RCC 7860 (cell line): Measurements from ENCODE around the gene LYPLA2.
"Not testable (repeated sequence)": the region's sequence is repeated elsewhere in the genome, so short reads cannot be mapped to it uniquely, and the experiment has no call there.

ENCODE experiments used
- DNase-seq: peaks from one replicate; pipeline ENCODE4 v3.0.0-alpha.2; 2015; ENCODE audit warnings: low spot score
- FAIRE-seq: peaks from 2 replicates; lab custom pipeline; 2012; peaks lifted over from hg19 to GRCh38; lab: Jason Lieb, UNC

The LYPLA2 gene

GRCh38 chr1:23799570-23800399, 8.8 kb downstream of the LYPLA2 start:
- FAIRE-seq (peak; percentile 90), DNase-seq (peak; percentile 96)

GRCh38 chr1:23800400-23801337, 9.7 kb downstream of the LYPLA2 start, which contains the start of gene GALE:
GALE (minus strand) TSS chr1:23800754; CDS start chr1:23799007, 1,747 bp downstream.
- DNase-seq, result peak; percentile 90
- peak; percentile 17 for FAIRE-seq

GRCh38 chr1:23801338-23801748, 10.4 kb downstream of the LYPLA2 start:
- FAIRE-seq (no peak), DNase-seq (no peak)

GRCh38 chr1:23801876-23802275, 10.9 kb downstream of the LYPLA2 start:
- DNase-seq (no peak), FAIRE-seq (no peak)

GRCh38 chr1:23802809-23803342, 11.9 kb downstream of the LYPLA2 start:
- FAIRE-seq, DNase-seq: not testable (repeated sequence)

- FAIRE-seq (no peak), DNase-seq (no peak)
Measured at GRCh38 chr1:23803674-23804073, 12.7 kb downstream of the LYPLA2 start.

- DNase-seq, result no peak
- no peak for FAIRE-seq
Measured at GRCh38 chr1:23804183-23804835, 13.4 kb downstream of the LYPLA2 start.

GRCh38 chr1:23805025-23805424, 14.1 kb downstream of the LYPLA2 start:
- DNase-seq (no peak), FAIRE-seq (no peak)

- DNase-seq (no peak), FAIRE-seq (no peak)
Measured at GRCh38 chr1:23806280-23806679, 15.3 kb downstream of the LYPLA2 start.

- no peak for FAIRE-seq
- no peak for DNase-seq
Measured at GRCh38 chr1:23807453-23807852, 16.5 kb downstream of the LYPLA2 start.

GRCh38 chr1:23809751-23810171, 18.8 kb downstream of the LYPLA2 start:
- DNase-seq (peak; percentile 58), FAIRE-seq (no peak)

- DNase-seq (no peak), FAIRE-seq (no peak)
Measured at GRCh38 chr1:23810818-23811540, 20.0 kb downstream of the LYPLA2 start.

- FAIRE-seq (no peak), DNase-seq (no peak)
Measured at GRCh38 chr1:23814016-23814415, 23.1 kb downstream of the LYPLA2 start.

GRCh38 chr1:23816361-23816760, 25.4 kb downstream of the LYPLA2 start:
- no peak for FAIRE-seq
- DNase-seq, result no peak

GRCh38 chr1:23816906-23817305, 26.0 kb downstream of the LYPLA2 start:
- no peak for DNase-seq
- FAIRE-seq, result no peak

GRCh38 chr1:23817633-23818032, 26.7 kb downstream of the LYPLA2 start:
- FAIRE-seq (no peak), DNase-seq (no peak)

- no peak for FAIRE-seq
- no peak for DNase-seq
Measured at GRCh38 chr1:23823767-23824166, 32.8 kb downstream of the LYPLA2 start.

GRCh38 chr1:23824711-23825075, 33.7 kb downstream of the LYPLA2 start:
- DNase-seq (no peak), FAIRE-seq (no peak)

GRCh38 chr1:23825076-23825761, 34.3 kb downstream of the LYPLA2 start, which contains the start of gene HMGCL:
HMGCL (minus strand) TSS chr1:23825429; CDS start chr1:23825415, 14 bp downstream.
- FAIRE-seq (peak; percentile 35), DNase-seq (peak; percentile 61)
